HepG2 (cell line): Measurements from ENCODE around the gene CFAP61. TPM values are rescaled to one million over a fixed set of nuclear protein-coding genes. Genes with fewer than 3 reads are reported as not detected.

ENCODE experiments used
- BRCA1 ChIP-seq: sonication (generic); formaldehyde crosslinking; IDR thresholded peaks from 2 replicates; pipeline ENCODE4 v1.4.0; 2020; ENCODE audit warnings: missing genetic modification reagents
- CEBPB ChIP-seq: IDR thresholded peaks from 2 replicates; pipeline ENCODE4 v1.6.1; 2011; ENCODE audit warnings: low read depth, low read length, improper control_type of control experiment, borderline replicate concordance
- GLMP ChIP-seq: sonication (generic); formaldehyde crosslinking; IDR thresholded peaks from 2 replicates; pipeline ENCODE4 v1.9.0; 2021; ENCODE audit warnings: missing genetic modification reagents, mild to moderate bottlenecking, borderline replicate concordance
- KDM2A ChIP-seq: sonication (generic); formaldehyde crosslinking; IDR thresholded peaks from 2 replicates; pipeline ENCODE4 v1.4.0; 2020; ENCODE audit warnings: low read depth, missing genetic modification reagents, borderline replicate concordance
- MIXL1 ChIP-seq: IDR thresholded peaks from 2 replicates; pipeline ENCODE4 v1.6.1; 2016
- MXD4 ChIP-seq: IDR thresholded peaks from 2 replicates; pipeline ENCODE4 v1.6.1; 2016; ENCODE audit warnings: mild to moderate bottlenecking, missing biosample characterization, missing genetic modification reagents
- SIN3B ChIP-seq: fragments of 150-350 bp; IDR thresholded peaks from 2 replicates; pipeline ENCODE4 v1.6.1; 2014; ENCODE audit warnings: low read length
- TP53 ChIP-seq: sonication (generic); formaldehyde crosslinking; conservative IDR thresholded peaks from 2 replicates; pipeline ENCODE4 v1.4.0; 2020; ENCODE audit warnings: missing genetic modification reagents
- XRCC5 ChIP-seq: fragments of 200-400 bp; formaldehyde crosslinking; optimal IDR thresholded peaks from 2 replicates; pipeline ENCODE3; 2017; ENCODE audit warnings: mild to moderate bottlenecking, low read length
- YY1 ChIP-seq: IDR thresholded peaks from 2 replicates; pipeline ENCODE4 v1.6.1; 2011; ENCODE audit warnings: low read length, low read depth, moderate library complexity, mild to moderate bottlenecking; ENCODE audit not compliant: insufficient read depth, insufficient replicate concordance
- ZNF468 ChIP-seq: sonication (generic); formaldehyde crosslinking; IDR thresholded peaks from 2 replicates; pipeline ENCODE4 v1.8.0; 2022; ENCODE audit warnings: mild to moderate bottlenecking, moderate library complexity, missing genetic modification reagents
- ZNF720 ChIP-seq: sonication (generic); formaldehyde crosslinking; IDR thresholded peaks from 2 replicates; pipeline ENCODE4 v1.4.0; 2020; ENCODE audit warnings: missing genetic modification reagents
- ZNF770 ChIP-seq: sonication (generic); formaldehyde crosslinking; IDR thresholded peaks from 2 replicates; pipeline ENCODE4 v1.5.0; 2020; ENCODE audit warnings: mild to moderate bottlenecking, missing genetic modification reagents
- ZNF841 ChIP-seq: sonication (generic); formaldehyde crosslinking; IDR thresholded peaks from 2 replicates; pipeline ENCODE4 v1.8.1; 2023; ENCODE audit warnings: missing genetic modification reagents, borderline replicate concordance
- ZSCAN30 ChIP-seq: sonication (generic); formaldehyde crosslinking; IDR thresholded peaks from 2 replicates; pipeline ENCODE4 v1.5.0; 2020; ENCODE audit warnings: mild to moderate bottlenecking, missing genetic modification reagents
- polyA plus RNA-seq, 8 experiments: library from polyadenylated mRNA; depleted of rRNA in 3 of 8; stranded (reverse) in 7 of 8; unstranded in 1 of 8; fragments of >200 nt; fragmentation: Illumina TruSeq in 4 of 8; extraction: Trizol in 4 of 8; gene quantifications; 2 replicates each; pipeline versions ENCODE4 v1.2.1 to v1.2.3, GENCODE V29; 2011 to 2016; ENCODE audit warnings: low read depth in 4 of 8, missing spikeins in 1 of 8, mixed read lengths in 1 of 8; ENCODE audit not compliant: insufficient read depth in 1 of 8
- total RNA-seq, 5 experiments: library from RNA; depleted of rRNA; stranded (reverse); fragments of >200 nt; fragmentation: Illumina TruSeq; extraction: Trizol; gene quantifications; 2 replicates each; pipeline ENCODE4 v1.2.3, GENCODE V29; 2016; ENCODE audit warnings: low read depth in 1 of 5
- TF ChIP-seq, protein P1 (sequence below), 2 experiments: sonication (generic) in 1 of 2; formaldehyde crosslinking in 1 of 2; IDR thresholded peaks; 2 replicates each; pipeline versions ENCODE4 v1.4.0 to v1.6.1; 2018 to 2020; ENCODE audit warnings: missing genetic modification reagents in 2 of 2, borderline replicate concordance in 1 of 2, low read depth in 1 of 2, mild to moderate bottlenecking in 1 of 2, missing biosample characterization in 1 of 2
- TF ChIP-seq, protein P2 (sequence below): sonication (generic); formaldehyde crosslinking; IDR thresholded peaks from 2 replicates; pipeline ENCODE4 v1.5.1; 2020; ENCODE audit warnings: mild to moderate bottlenecking, missing genetic modification reagents, borderline replicate concordance
- TF ChIP-seq, protein P3 (sequence below): fragments of 450-650 bp; IDR thresholded peaks from 2 replicates; pipeline ENCODE4 v1.6.1; 2016
- TF ChIP-seq, protein P4 (sequence below): sonication (generic); formaldehyde crosslinking; IDR thresholded peaks from 2 replicates; pipeline ENCODE4 v1.4.0; 2020; ENCODE audit warnings: missing genetic modification reagents

CFAP61 gene
- total and polyA plus RNA-seq, 2 of the 13 experiments (the other 11 are each of a cell fraction or from before 2014, with no cell fraction given) = 0.27 TPM; not detected in 1

- TF ChIP-seq, protein P1, sequence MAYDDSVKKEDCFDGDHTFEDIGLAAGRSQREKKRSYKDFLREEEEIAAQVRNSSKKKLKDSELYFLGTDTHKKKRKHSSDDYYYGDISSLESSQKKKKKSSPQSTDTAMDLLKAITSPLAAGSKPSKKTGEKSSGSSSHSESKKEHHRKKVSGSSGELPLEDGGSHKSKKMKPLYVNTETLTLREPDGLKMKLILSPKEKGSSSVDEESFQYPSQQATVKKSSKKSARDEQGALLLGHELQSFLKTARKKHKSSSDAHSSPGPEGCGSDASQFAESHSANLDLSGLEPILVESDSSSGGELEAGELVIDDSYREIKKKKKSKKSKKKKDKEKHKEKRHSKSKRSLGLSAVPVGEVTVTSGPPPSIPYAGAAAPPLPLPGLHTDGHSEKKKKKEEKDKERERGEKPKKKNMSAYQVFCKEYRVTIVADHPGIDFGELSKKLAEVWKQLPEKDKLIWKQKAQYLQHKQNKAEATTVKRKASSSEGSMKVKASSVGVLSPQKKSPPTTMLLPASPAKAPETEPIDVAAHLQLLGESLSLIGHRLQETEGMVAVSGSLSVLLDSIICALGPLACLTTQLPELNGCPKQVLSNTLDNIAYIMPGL (CRISPR knock-in tag; IDR thresholded peaks at IDR 0.05; ENCODE audit: borderline replicate concordance in 1 of 2, low read depth in 1 of 2) = peak; percentile 91 to 92; a peak in 3 of 4 replicates
- TF ChIP-seq ZNF720 (CRISPR knock-in tag) (no peak), XRCC5 (peak; percentile 96), CEBPB (no peak; the same call in 1 of the 2 replicates), BRCA1 (peak; percentile 97), ZNF770 (CRISPR knock-in tag) (peak; percentile 62), ZNF468 (CRISPR knock-in tag) (no peak), ZNF841 (CRISPR knock-in tag) (no peak), MXD4 (CRISPR knock-in tag) (peak; percentile 100), TP53 (peak; percentile 94; the same call in 1 of the 2 replicates), YY1 (peak; percentile 92), KDM2A (CRISPR knock-in tag) (peak; percentile 98), MIXL1 (CRISPR knock-in tag) (peak; percentile 66; the same call in 1 of the 2 replicates), SIN3B (0 out of 2 replicates have a peak, but pooled peaks have one; percentile 52), GLMP (CRISPR knock-in tag) (no peak), ZSCAN30 (0 out of 2 replicates have a peak, but pooled peaks have one; percentile 81)
- TF ChIP-seq, protein P2, sequence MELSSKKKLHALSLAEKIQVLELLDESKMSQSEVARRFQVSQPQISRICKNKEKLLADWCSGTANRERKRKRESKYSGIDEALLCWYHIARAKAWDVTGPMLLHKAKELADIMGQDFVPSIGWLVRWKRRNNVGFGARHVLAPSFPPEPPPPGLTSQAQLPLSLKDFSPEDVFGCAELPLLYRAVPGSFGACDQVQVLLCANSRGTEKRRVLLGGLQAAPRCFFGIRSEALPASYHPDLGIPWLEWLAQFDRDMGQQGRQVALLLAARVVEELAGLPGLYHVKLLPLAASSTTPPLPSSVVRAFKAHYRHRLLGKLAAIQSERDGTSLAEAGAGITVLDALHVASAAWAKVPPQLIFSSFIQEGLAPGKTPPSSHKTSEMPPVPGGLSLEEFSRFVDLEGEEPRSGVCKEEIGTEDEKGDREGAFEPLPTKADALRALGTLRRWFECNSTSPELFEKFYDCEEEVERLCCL (CRISPR knock-in tag) = peak; percentile 91; the same call in 1 of the 2 replicates
- TF ChIP-seq, protein P3, sequence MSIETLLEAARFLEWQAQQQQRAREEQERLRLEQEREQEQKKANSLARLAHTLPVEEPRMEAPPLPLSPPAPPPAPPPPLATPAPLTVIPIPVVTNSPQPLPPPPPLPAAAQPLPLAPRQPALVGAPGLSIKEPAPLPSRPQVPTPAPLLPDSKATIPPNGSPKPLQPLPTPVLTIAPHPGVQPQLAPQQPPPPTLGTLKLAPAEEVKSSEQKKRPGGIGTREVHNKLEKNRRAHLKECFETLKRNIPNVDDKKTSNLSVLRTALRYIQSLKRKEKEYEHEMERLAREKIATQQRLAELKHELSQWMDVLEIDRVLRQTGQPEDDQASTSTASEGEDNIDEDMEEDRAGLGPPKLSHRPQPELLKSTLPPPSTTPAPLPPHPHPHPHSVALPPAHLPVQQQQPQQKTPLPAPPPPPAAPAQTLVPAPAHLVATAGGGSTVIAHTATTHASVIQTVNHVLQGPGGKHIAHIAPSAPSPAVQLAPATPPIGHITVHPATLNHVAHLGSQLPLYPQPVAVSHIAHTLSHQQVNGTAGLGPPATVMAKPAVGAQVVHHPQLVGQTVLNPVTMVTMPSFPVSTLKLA = peak; percentile 99
- TF ChIP-seq, protein P4, sequence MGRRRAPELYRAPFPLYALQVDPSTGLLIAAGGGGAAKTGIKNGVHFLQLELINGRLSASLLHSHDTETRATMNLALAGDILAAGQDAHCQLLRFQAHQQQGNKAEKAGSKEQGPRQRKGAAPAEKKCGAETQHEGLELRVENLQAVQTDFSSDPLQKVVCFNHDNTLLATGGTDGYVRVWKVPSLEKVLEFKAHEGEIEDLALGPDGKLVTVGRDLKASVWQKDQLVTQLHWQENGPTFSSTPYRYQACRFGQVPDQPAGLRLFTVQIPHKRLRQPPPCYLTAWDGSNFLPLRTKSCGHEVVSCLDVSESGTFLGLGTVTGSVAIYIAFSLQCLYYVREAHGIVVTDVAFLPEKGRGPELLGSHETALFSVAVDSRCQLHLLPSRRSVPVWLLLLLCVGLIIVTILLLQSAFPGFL (CRISPR knock-in tag) = no peak
These were observed at the start of gene CFAP61, which contains the start of gene CRNKL1 (continued) for GRCh38 chr20:20052074-20052970.
